DLD1 (cell line): Measurements from ENCODE around the gene LPIN2.

Source experiments
- in situ Hi-C: cut with HindIII; loops from 2 replicates; pipeline ENCODE4 v1.10.0; 2017; ENCODE audit warnings: low sequenced_read_pairs

Gene LPIN2

GRCh38 chr18:2982452-2983269 lies 30.3 kb downstream of the LPIN2 start:
- in situ Hi-C loops, result no loop called here

GRCh38 chr18:2982022-2982421 lies 30.9 kb downstream of the LPIN2 start:
- in situ Hi-C loops, result no loop called here

- in situ Hi-C loops, result no loop called here
Observed at GRCh38 chr18:2981212-2981728, 31.7 kb downstream of the LPIN2 start.

- in situ Hi-C loops, result no loop called here
Observed at GRCh38 chr18:2979871-2980790, 32.8 kb downstream of the LPIN2 start.

- in situ Hi-C loops, result no loop called here
Observed at GRCh38 chr18:2979129-2979528, 33.8 kb downstream of the LPIN2 start.

DNA sequence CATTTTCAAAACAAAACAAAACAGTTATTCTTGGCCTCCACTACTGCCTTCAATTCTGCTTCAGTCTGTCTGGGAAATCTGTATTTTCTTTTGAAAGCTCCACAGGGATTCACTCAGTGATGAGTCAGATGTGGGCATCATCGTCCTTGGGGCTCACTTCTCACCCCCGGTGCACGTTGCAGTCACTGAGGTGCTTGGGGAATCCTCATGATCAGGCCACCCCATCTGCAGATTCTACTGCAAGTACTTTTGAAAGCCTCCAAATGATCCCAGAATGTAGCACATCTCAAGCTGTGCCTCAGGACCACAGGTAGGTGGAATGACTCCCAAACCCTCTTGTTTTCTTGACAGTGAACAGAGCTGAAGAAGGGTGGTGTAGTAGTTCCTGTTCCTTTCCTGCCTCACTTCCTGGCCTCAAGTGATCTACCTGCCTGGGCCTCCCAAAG lies 34.3 kb downstream of the LPIN2 start:
- in situ Hi-C loops, result no loop called here

DNA sequence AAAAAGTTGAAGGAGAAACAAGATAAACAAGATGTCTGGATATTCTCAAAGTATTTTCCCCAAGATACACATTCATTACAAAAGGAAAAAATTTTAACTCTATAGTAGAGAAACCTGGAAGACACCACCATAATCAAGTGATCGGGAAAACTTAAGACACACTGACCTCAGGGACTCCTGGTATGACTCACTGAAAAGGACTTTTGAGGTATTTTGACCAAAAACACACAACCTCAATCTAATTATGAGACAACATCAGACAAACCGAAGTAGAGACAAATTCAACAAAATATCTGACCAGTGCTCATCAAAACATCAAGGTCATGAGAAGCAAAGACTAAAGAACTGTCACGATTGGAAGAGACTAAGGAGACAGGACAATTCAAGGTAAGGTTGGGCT lies 34.7 kb downstream of the LPIN2 start:
- in situ Hi-C loops, result no loop called here

DNA sequence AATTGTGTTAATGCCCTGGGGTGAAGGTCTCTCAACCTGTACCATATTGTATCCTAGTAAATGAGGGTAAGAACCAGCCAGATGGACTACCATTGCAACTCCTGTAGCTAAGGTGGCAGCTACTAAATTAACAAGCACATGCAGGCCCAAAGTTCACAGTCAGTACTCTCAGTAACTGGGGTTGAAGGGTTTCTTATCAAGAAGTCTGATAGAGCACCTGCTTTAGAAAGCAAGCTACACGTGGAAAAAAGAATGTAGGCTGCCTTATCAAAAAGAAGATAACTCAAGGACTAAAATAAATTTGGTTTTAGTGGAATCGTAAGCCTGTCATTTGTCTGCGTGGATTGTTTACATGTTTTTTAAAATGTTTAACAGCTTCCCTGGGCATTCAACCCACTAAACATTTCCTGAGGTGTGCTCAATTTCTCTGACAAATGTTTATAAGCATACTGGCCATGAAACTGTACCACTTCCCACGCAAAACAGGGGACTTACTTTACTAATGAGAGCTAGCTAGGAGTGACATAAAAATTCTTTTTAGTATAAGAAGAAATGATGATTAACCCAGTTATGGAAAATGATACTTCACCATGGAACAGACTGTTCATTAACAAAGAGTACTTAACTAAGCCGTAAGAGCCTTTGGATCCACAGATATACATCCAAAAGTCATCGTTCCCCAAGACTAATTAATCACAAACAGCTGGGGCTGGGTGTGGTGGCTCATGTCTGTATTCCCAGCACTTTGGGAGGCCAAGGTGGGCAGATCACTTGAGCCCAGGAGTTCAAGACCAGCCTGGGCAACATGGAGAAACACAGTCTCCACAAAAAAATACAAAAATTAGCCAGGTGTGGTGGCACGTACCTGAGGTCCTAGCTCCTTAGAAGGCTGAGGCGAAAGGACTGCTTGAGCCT lies 36.5 kb downstream of the LPIN2 start:
- in situ Hi-C loops, result no loop called here

- in situ Hi-C loops, result no loop called here
Observed at GRCh38 chr18:2974731-2975130, 38.2 kb downstream of the LPIN2 start.

GRCh38 chr18:2971741-2972552 lies 41.0 kb downstream of the LPIN2 start:
- in situ Hi-C loops, result no loop called here

DNA sequence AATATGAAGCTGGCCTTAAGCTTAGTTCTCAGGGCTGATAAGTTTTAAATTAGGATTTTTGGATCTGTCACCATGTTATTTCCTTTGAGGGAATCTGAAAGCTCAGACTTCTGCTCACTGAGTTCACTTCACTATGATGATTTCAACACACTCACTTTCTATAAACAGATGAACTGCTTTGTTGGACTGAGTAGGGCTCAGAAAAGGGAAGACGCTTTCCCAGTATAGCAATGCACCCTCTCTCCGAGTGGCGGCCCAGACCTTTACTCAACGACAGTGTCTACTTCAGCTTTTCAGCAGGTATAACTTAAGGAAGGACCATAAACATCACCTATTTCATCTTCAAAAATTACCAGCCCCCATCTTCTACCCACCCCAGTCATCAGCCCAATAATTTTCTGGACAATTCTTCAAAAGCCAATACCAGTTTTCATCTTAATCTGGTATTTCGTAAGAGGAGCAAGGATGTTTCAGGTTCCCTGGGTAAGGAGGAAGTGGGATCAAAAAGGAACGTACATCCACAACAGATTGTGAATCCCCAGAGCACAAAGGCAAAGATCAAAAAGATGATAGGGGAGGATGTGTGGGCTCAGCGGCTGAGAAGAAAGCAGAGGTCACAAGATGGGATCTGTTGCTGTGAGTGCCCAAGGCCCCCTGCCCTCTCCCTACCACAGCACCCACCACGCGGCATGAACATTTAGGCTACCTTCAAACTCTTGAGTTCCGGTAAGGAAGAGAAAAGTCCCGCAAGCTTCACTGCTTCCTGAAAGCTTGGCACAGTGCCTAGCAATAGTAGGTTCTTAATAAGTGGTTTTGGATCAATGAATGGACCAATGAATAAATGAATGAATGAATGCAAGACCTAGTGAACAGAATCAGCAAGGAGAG lies 41.9 kb downstream of the LPIN2 start:
- in situ Hi-C loops, result no loop called here

DNA sequence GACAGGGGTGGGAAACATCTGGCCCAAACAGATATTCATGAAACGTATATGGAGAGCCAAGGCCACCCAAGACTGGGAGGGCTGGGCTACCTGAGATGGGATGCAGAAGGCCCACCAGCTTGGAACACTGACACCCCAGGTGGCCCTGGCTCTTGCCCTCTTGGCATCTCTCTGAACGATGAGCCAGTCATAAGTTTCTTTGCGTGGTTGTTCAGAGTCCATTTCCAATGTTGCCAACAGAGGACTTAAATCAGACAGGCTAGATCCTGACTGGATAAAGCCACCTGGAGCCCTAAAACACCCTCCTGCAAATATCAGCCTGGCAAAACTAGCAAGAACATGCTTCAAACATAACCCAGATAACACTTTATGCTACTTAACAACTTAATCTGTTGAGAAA lies 42.6 kb downstream of the LPIN2 start:
- in situ Hi-C loops, result no loop called here

DNA sequence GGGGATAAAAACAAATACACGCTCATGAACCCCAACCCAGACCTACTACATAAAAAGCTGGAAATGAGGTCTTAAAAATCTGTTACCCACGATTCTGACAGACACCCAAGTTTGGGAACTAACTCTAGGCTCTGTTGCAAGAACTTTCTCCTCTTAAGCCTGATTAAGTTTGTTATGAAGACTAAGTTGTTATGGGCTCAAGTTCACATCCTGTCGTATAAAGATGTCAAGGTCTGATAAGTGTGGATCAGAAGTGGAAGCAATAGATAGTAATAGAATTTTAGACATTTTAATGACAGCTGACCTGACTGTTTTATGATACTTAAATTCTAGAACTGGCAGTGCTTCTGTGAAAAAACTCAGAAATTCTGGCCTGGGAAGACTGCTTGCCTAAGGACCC lies 43.2 kb downstream of the LPIN2 start:
- in situ Hi-C loops, result no loop called here

DNA sequence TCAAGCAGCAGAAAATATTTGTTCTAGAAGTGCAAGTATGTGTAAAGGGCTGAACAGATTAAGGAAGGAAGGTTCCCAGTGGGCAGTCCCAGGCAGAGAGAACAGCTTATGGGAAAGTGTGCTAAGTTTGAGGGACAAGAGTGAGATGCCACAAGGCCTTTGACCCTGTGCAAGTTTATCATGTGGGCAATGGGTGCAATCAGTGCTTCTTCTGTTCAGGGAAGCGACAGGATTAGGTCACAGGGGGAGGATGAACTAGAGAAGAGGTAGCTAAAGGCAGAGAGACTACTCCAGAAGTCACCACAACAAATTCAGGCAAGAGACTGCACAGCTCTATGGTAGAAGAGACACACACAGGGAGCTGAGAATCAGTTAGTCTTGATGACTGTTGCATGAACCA lies 44.3 kb downstream of the LPIN2 start:
- in situ Hi-C loops, result no loop called here

DNA sequence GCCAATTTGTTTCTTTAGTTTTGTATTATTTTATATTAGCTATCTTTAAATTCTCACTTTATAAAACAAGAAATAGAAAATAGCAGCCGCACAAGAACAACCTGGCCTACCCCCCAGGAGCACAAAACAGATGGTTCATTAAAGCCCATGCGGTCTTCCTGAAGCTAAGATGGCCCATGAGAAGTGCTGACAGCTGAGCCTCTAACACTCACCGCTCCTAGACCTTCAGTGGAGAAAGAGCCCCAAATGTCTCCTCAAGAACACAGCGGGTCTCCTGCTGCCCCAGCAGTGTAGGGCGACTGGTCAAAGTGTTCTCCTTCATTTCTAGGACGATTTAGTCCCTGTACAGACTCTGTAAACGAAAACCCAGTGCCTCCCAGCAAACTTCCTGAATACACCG lies 45.1 kb downstream of the LPIN2 start:
- in situ Hi-C loops, result no loop called here

DNA sequence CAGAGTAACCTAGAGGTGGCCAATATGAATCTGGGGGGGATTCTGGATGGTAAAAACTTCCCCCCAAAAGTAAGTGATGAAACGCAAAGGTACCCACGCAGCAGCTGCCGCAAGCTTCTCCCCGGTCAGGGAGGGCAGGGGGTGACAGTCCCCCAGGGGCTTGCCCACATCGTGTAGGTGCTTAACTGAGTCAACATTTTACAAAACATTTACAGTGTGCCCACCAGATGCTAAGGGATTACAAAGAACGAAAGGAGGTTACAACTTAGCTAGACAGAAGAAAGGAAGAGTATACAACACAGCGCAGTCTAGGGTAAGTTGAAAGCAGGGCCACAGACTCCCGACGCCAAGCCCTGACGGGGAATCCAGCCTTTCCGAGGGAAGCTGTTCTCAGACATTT lies 45.6 kb downstream of the LPIN2 start:
- in situ Hi-C loops, result no loop called here

DNA sequence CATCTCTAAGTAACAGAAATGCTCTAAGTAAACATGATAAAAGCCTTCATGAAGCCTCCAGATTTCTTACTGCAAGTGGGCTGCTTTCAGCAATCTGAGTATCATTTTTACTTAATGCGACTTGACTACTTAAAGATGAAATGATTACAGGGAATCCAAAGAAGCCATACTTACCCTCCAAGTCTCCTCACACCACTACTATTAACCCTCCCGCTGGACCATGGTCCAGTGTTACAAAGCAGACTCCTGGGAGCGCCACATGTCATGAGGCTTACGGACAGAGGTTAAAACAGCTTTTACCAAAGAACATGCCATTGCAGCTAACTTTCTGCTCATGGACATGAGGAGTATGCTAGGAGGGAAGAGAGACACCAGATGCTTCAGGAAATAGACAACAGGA lies 46.4 kb downstream of the LPIN2 start:
- in situ Hi-C loops, result no loop called here

DNA sequence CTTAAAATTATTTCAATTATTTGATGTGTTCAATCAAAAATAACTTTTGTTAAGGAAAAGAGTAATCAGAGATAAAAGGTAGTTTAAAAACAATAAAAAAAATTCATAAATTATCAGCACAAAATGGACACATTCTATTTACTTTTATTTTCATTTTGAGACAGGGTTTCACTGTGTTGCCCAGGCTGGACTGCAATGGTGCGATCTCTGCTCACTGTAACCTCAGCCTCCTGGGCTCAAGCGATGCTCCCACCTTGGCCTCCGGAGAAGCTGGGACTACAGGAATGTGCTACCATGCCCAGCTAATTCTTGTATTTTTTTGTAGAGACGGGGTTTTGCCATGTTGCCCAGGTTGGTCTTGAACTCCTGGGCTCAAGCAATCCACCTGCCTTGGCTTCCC lies 47.1 kb downstream of the LPIN2 start:
- in situ Hi-C loops, result no loop called here
